Stimulated activated CD8-positive, alpha-beta memory T cell treated with anti-CD3 and anti-CD28 coated beads, Interleukin-7, amount 100 ng/mL, for 48 hours (primary cell): Measurements from ENCODE around the gene EGFL7.
"Not testable (repeated sequence)": the region's sequence is repeated elsewhere in the genome, so short reads cannot be mapped to it uniquely, and the experiment has no call there.

ENCODE experiments used
- DNase-seq, 2 donors: peaks; one replicate each; pipeline ENCODE4 v3.0.0-alpha.2; 2020; ENCODE audit warnings: low read depth in 1 of 2; ENCODE audit errors: extremely low read depth in 1 of 2

Gene EGFL7

GRCh38 chr9:136696502-136696901, 33.8 kb downstream of the EGFL7 start:
- DNase-seq: no peak

GRCh38 chr9:136697146-136697820, 34.6 kb downstream of the EGFL7 start:
- DNase-seq: no peak

GRCh38 chr9:136697821-136698526, 35.3 kb downstream of the EGFL7 start:
- no peak for DNase-seq

- DNase-seq: no peak
Observed at GRCh38 chr9:136698635-136699246, 36.0 kb downstream of the EGFL7 start.

- no peak for DNase-seq
Observed at GRCh38 chr9:136700304-136700703, 37.6 kb downstream of the EGFL7 start.

- peak; percentile 50 to 81 for DNase-seq
Observed at GRCh38 chr9:136700959-136701667, 38.4 kb downstream of the EGFL7 start.

GRCh38 chr9:136701668-136702053, 38.9 kb downstream of the EGFL7 start:
- DNase-seq: no peak

- no peak for DNase-seq
Observed at GRCh38 chr9:136703276-136703860, 40.7 kb downstream of the EGFL7 start.

GRCh38 chr9:136704741-136705140, 42.0 kb downstream of the EGFL7 start:
- DNase-seq: not testable (repeated sequence)

- DNase-seq: no peak
Observed at GRCh38 chr9:136705564-136705963, 42.8 kb downstream of the EGFL7 start.

- no peak for DNase-seq
Observed at GRCh38 chr9:136707011-136707410, 44.3 kb downstream of the EGFL7 start.

GRCh38 chr9:136707849-136708517, 45.3 kb downstream of the EGFL7 start:
- DNase-seq: no peak

GRCh38 chr9:136709454-136710109, 46.9 kb downstream of the EGFL7 start:
- DNase-seq: no peak

GRCh38 chr9:136710543-136710942, 47.8 kb downstream of the EGFL7 start:
- no peak for DNase-seq

GRCh38 chr9:136711219-136711648, 48.5 kb downstream of the EGFL7 start:
- not testable (repeated sequence) for DNase-seq

GRCh38 chr9:136711751-136712689, 49.3 kb downstream of the EGFL7 start, which contains the start of gene DIPK1B:
DIPK1B (plus strand) TSS chr9:136712572; CDS start chr9:136712666, 94 bp downstream.
- DNase-seq: no peak

- DNase-seq: no peak
Observed at GRCh38 chr9:136712690-136713544, 50.2 kb downstream of the EGFL7 start.

GRCh38 chr9:136713550-136713949, 50.8 kb downstream of the EGFL7 start:
- no peak for DNase-seq
